ENCODE data around the gene CCN2.

DNA sequence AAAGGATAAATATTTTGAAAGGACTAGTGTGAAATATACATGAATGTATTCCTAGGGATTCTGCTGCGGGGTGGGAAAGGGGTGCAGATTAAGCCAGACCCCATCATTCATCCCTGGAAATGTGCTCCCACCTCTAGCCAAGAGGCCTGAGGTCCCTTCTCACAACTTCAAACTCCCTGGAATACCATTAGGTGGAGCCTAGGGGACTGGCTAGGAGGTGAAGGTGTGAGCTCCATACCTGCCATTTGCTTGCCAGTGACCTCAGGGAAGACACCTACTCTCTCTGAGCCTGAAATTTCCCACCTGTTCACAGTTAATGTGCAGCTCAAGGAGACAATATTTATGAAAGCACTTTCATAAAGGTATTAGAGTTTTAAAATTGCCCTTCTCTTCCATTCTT is 4.7 kb upstream of the CCN2 start:
- TF ChIP-seq, protein P1, sequence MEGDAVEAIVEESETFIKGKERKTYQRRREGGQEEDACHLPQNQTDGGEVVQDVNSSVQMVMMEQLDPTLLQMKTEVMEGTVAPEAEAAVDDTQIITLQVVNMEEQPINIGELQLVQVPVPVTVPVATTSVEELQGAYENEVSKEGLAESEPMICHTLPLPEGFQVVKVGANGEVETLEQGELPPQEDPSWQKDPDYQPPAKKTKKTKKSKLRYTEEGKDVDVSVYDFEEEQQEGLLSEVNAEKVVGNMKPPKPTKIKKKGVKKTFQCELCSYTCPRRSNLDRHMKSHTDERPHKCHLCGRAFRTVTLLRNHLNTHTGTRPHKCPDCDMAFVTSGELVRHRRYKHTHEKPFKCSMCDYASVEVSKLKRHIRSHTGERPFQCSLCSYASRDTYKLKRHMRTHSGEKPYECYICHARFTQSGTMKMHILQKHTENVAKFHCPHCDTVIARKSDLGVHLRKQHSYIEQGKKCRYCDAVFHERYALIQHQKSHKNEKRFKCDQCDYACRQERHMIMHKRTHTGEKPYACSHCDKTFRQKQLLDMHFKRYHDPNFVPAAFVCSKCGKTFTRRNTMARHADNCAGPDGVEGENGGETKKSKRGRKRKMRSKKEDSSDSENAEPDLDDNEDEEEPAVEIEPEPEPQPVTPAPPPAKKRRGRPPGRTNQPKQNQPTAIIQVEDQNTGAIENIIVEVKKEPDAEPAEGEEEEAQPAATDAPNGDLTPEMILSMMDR (conservative IDR thresholded peaks at IDR 0.05), result no peak
- no peak for TF ChIP-seq EZH2 (IDR thresholded peaks at IDR 0.05; ENCODE audit: low read depth)
